Measurements from ENCODE around the gene BAK1. TPM values are rescaled to one million over a fixed set of nuclear protein-coding genes. Genes with fewer than 3 reads are reported as not detected.

BAK1 gene
- total and polyA plus RNA-seq, 4 donors, result 5.3 to 15.3 (median 11.6) TPM

- DNase-seq (ENCODE audit: low read depth in 4 of 6, low spot score in 6 of 6), result peak in 1 of 6 donors; percentile 59
- Histone ChIP-seq H3K4me1 (ENCODE audit: control insufficient read depth, insufficient read depth, low read length) (peaks cover 34% of the 10 kb centered on the region), H3K9me3 (ENCODE audit: control insufficient read depth, insufficient read depth, low read length) (no peaks in the 10 kb centered on the region), H3K27ac (ENCODE audit: low read depth, low read length) (peak overlapping the region; percentile 36), H3K36me3 (ENCODE audit: control insufficient read depth, insufficient read depth, low read length) (no peaks in the 10 kb centered on the region), H3K27me3 (ENCODE audit: control insufficient read depth, insufficient read depth, low read length) (peaks cover 46% of the 10 kb centered on the region), H3K4me3 (ENCODE audit: low read depth, low read length) (peak overlapping the region; percentile 45)
- WGBS (ENCODE audit: insufficient coverage), result 3% methylated on average over 22 of the region's 29 CpGs
Observed at GRCh38 chr6:33620158-33620855, 40.2 kb upstream of the BAK1 start.

GRCh38 chr6:33619166-33619840, 39.2 kb upstream of the BAK1 start:
- Histone ChIP-seq H3K4me1 (ENCODE audit: control insufficient read depth, insufficient read depth, low read length) (peaks cover 35% of the 10 kb centered on the region), H3K36me3 (ENCODE audit: control insufficient read depth, insufficient read depth, low read length) (no peaks in the 10 kb centered on the region), H3K4me3 (ENCODE audit: low read depth, low read length) (no peak overlapping the region), H3K9me3 (ENCODE audit: control insufficient read depth, insufficient read depth, low read length) (no peaks in the 10 kb centered on the region), H3K27me3 (ENCODE audit: control insufficient read depth, insufficient read depth, low read length) (peaks cover 46% of the 10 kb centered on the region), H3K27ac (ENCODE audit: low read depth, low read length) (peak overlapping the region; percentile 42)
- WGBS (ENCODE audit: insufficient coverage), result 65% methylated on average over 4 of the region's 5 CpGs
- DNase-seq (ENCODE audit: low read depth in 4 of 6, low spot score in 6 of 6), result no peak

DNA sequence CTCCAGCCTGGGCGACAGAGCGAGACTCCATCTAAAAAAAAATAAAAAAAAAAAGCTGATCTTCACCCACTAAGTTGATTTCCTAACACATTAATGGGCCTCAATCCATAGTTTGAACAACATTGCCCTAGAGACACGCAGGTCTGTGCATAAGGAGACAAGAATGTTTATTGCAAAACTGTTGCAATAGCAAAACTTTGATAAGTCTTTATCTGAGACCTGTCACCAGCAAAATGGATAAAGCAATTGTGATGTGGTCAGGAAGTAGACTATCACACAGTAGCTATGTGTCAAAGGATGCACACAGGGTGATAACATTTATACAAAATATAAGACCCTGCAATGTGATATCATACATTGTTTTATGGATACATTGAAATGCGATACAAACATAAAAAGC, 36.8 kb upstream of the BAK1 start:
- no CpG with 5 or more reads among the region's 4 CpGs for WGBS (ENCODE audit: insufficient coverage)
- H3K9me3 ChIP-seq (ENCODE audit: control insufficient read depth, insufficient read depth, low read length), result peaks cover 2% of the 10 kb centered on the region
- H3K36me3 ChIP-seq (ENCODE audit: control insufficient read depth, insufficient read depth, low read length), result no peaks in the 10 kb centered on the region
- no peak overlapping the region for H3K4me3 ChIP-seq (ENCODE audit: low read depth, low read length)
- peaks cover 27% of the 10 kb centered on the region for H3K27me3 ChIP-seq (ENCODE audit: control insufficient read depth, insufficient read depth, low read length)
- no peak for DNase-seq (ENCODE audit: low read depth in 4 of 6, low spot score in 6 of 6)
- no peak overlapping the region for H3K27ac ChIP-seq (ENCODE audit: low read depth, low read length)
- H3K4me1 ChIP-seq (ENCODE audit: control insufficient read depth, insufficient read depth, low read length), result peaks cover 41% of the 10 kb centered on the region

GRCh38 chr6:33616113-33616512, 36.0 kb upstream of the BAK1 start:
- Histone ChIP-seq H3K27ac (ENCODE audit: low read depth, low read length) (no peak overlapping the region), H3K36me3 (ENCODE audit: control insufficient read depth, insufficient read depth, low read length) (no peaks in the 10 kb centered on the region), H3K4me1 (ENCODE audit: control insufficient read depth, insufficient read depth, low read length) (peaks cover 40% of the 10 kb centered on the region), H3K4me3 (ENCODE audit: low read depth, low read length) (no peak overlapping the region), H3K27me3 (ENCODE audit: control insufficient read depth, insufficient read depth, low read length) (peaks cover 20% of the 10 kb centered on the region), H3K9me3 (ENCODE audit: control insufficient read depth, insufficient read depth, low read length) (peaks cover 3% of the 10 kb centered on the region)
- no peak for DNase-seq (ENCODE audit: low read depth in 4 of 6, low spot score in 6 of 6)
- WGBS (ENCODE audit: insufficient coverage), result no CpG with 5 or more reads among the region's 2 CpGs

DNA sequence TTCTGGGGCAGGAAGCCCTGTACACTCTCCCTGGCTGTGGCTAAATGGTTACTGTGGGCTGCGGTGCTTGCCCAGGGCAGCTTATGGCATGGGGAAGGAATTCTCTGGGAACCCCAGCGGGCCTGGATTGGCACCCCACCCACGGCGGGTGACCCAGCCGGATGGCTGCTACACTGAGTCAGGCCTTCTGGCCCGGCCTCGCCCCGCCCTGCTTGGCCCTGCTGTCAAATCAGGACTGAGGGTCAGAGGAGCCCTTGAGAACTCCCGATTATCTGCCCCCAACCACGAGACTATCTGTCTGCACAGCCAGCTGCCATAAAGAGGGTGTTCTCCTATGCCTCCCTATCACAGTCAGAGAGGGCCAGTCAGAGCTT, 33.7 kb upstream of the BAK1 start:
- 72% methylated on average over 7 of the region's 10 CpGs for WGBS (ENCODE audit: insufficient coverage)
- Histone ChIP-seq H3K4me3 (ENCODE audit: low read depth, low read length) (no peak overlapping the region), H3K27me3 (ENCODE audit: control insufficient read depth, insufficient read depth, low read length) (peaks cover 3% of the 10 kb centered on the region), H3K4me1 (ENCODE audit: control insufficient read depth, insufficient read depth, low read length) (peaks cover 44% of the 10 kb centered on the region), H3K36me3 (ENCODE audit: control insufficient read depth, insufficient read depth, low read length) (no peaks in the 10 kb centered on the region), H3K9me3 (ENCODE audit: control insufficient read depth, insufficient read depth, low read length) (peaks cover 3% of the 10 kb centered on the region), H3K27ac (ENCODE audit: low read depth, low read length) (peak overlapping the region; percentile 79)
- no peak for DNase-seq (ENCODE audit: low read depth in 4 of 6, low spot score in 6 of 6)

DNA sequence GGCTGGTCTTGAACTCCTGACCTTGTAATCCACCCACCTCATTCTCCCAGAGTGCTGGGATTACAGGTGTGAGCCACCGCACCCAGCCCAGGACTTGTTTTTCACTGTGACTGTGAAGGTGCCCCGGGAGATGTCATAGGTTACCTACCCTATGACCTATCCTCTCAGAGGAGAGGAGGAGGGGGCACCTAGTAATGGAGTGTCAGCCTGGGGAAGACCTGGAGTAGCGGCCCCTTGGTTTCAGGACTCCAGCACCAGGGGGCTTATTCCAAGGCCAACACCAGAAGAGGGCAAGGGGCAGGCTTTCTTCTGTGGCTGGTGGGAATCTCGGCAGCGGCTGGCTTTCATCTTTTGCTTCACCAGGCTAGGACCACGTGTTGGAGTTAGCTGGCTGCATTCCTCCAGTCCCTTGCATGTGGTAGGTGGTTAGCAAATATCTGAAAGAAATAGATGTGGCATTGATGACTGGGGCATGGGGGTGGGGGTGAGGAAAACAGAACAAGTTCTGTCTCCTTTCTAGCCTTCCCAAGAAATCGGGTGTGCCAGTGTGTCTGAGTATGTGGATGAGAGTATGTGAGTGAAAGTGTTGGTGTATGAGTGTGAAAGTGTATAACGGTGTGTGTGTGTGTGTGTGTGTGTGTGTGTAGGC, 33.2 kb upstream of the BAK1 start:
- H3K4me3 ChIP-seq (ENCODE audit: low read depth, low read length), result no peak overlapping the region
- WGBS (ENCODE audit: insufficient coverage), result 46% methylated on average over 5 of the region's 8 CpGs
- peak overlapping the region; percentile 79 for H3K27ac ChIP-seq (ENCODE audit: low read depth, low read length)
- peaks cover 3% of the 10 kb centered on the region for H3K9me3 ChIP-seq (ENCODE audit: control insufficient read depth, insufficient read depth, low read length)
- H3K36me3 ChIP-seq (ENCODE audit: control insufficient read depth, insufficient read depth, low read length), result no peaks in the 10 kb centered on the region
- DNase-seq (ENCODE audit: low read depth in 4 of 6, low spot score in 6 of 6), result no peak
- peaks cover 49% of the 10 kb centered on the region for H3K4me1 ChIP-seq (ENCODE audit: control insufficient read depth, insufficient read depth, low read length)
- peaks cover 3% of the 10 kb centered on the region for H3K27me3 ChIP-seq (ENCODE audit: control insufficient read depth, insufficient read depth, low read length)

DNA sequence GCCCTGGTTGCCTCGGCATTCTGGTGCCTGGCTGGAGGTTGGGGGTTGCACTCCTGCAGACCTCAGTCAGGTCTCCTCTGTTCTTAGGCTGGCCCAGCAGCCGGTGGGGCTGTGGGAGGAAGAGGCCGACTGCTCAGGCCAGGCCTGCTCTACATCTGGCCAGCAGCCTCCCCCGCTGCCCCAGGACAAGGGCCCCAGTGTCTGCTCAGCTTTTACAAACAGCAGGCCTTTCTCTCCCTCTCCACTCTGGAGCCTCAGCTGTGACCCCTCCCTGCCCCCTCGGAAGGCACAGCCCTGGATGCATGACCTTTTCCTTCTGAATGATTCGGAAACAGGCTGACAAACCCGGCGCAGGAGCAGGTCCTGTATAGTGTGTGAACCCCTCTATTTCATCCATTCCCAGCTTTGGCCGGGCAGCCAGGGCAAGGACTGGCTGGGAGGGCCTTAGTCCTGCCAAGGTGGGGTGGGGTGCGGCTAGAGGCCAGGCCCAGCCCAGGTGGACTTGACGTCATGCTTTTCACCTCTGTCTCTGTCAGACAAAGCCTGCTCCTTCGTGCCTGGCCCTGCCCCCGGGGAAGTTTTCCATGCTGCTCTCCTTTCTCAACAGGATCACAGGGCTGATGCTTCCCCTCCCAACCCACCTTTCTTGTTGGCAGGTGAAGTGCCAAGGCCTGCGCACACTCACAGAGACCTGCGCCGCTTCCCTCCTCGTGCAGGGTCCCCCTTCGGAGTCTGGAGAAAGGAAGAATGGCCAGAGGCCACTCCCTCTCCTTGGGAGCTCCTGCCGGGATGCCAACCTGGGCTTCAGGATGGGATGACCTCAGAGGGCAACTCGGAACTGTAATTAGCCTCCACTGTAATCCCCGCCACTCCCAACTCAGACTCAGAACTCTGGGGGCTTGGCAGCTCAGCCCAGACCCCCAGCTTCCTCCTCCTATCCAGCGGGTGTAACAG, 31.0 kb upstream of the BAK1 start:
- Histone ChIP-seq H3K9me3 (ENCODE audit: control insufficient read depth, insufficient read depth, low read length) (peaks cover 3% of the 10 kb centered on the region), H3K27me3 (ENCODE audit: control insufficient read depth, insufficient read depth, low read length) (no peaks in the 10 kb centered on the region), H3K4me1 (ENCODE audit: control insufficient read depth, insufficient read depth, low read length) (peaks cover 61% of the 10 kb centered on the region), H3K4me3 (ENCODE audit: low read depth, low read length) (no peak overlapping the region), H3K27ac (ENCODE audit: low read depth, low read length) (peak overlapping the region; percentile 91), H3K36me3 (ENCODE audit: control insufficient read depth, insufficient read depth, low read length) (no peaks in the 10 kb centered on the region)
- peak in 1 of 6 donors; percentile 69 for DNase-seq (ENCODE audit: low read depth in 4 of 6, low spot score in 6 of 6)
- WGBS (ENCODE audit: insufficient coverage), result 32% methylated on average over 13 of the region's 22 CpGs

GRCh38 chr6:33610067-33610466, 30.0 kb upstream of the BAK1 start:
- Histone ChIP-seq H3K36me3 (ENCODE audit: control insufficient read depth, insufficient read depth, low read length) (no peaks in the 10 kb centered on the region), H3K9me3 (ENCODE audit: control insufficient read depth, insufficient read depth, low read length) (peaks cover 3% of the 10 kb centered on the region), H3K27ac (ENCODE audit: low read depth, low read length) (peak overlapping the region; percentile 91), H3K4me1 (ENCODE audit: control insufficient read depth, insufficient read depth, low read length) (peaks cover 61% of the 10 kb centered on the region), H3K27me3 (ENCODE audit: control insufficient read depth, insufficient read depth, low read length) (no peaks in the 10 kb centered on the region), H3K4me3 (ENCODE audit: low read depth, low read length) (no peak overlapping the region)
- 83% methylated on average over 3 of the region's 4 CpGs for WGBS (ENCODE audit: insufficient coverage)
- DNase-seq (ENCODE audit: low read depth in 4 of 6, low spot score in 6 of 6), result no peak

DNA sequence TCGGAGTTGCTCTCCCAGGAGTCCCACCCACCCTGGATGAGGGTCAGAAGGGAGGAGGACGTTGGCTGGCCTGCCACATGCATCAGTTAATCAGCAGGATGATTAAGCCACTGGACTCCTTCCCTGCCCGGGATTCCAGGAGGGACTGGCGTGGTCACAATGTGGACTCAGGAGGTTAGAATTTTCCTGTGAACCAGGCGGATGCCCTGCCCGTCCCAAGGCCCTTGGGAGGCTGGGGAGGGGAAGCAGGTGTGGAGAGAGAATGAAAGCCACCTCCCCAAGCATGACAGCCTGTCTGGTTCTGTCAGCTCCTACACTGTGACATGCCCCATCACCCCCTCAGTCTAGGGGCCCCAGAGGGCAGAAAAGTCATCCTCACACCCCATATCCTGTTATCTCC, 29.5 kb upstream of the BAK1 start:
- Histone ChIP-seq H3K36me3 (ENCODE audit: control insufficient read depth, insufficient read depth, low read length) (no peaks in the 10 kb centered on the region), H3K9me3 (ENCODE audit: control insufficient read depth, insufficient read depth, low read length) (peaks cover 3% of the 10 kb centered on the region), H3K27me3 (ENCODE audit: control insufficient read depth, insufficient read depth, low read length) (no peaks in the 10 kb centered on the region), H3K4me1 (ENCODE audit: control insufficient read depth, insufficient read depth, low read length) (peaks cover 61% of the 10 kb centered on the region), H3K27ac (ENCODE audit: low read depth, low read length) (peak overlapping the region; percentile 91), H3K4me3 (ENCODE audit: low read depth, low read length) (no peak overlapping the region)
- 24% methylated on average over 2 of the region's 6 CpGs for WGBS (ENCODE audit: insufficient coverage)
- DNase-seq (ENCODE audit: low read depth in 4 of 6, low spot score in 6 of 6), result no peak
